PC-3 (cell line): Measurements from ENCODE around the gene PHKA1. TPM values are rescaled to one million over a fixed set of nuclear protein-coding genes. Genes with fewer than 3 reads are reported as not detected.

Experiments used
- ATAC-seq: fragments of 200-7000 bp; cut with Tn5 transposase; 2 replicates; pipeline ENCODE4 v1.9.1; 2020; ENCODE audit warnings: mild to moderate bottlenecking, moderate library complexity
- BruUV-seq: library from RNA; stranded (reverse); fragments of 400-500 nt; replicated peaks from 2 replicates; lab custom pipeline; 2021; lab: Mats Ljungman, UMichigan
- CTCF ChIA-PET: fragments of 300-600 bp; sonication (Branson Sonifier 250); formaldehyde crosslinking; loops from one replicate; lab custom pipeline; 2022; ENCODE audit warnings: antibody characterized with exemption; lab: Charles Lee
- POLR2A ChIA-PET: fragments of 300-600 bp; sonication (Branson Sonifier 250); formaldehyde crosslinking; loops from one replicate; lab custom pipeline; 2022; ENCODE audit warnings: antibody characterized with exemption; ENCODE audit not compliant: unreplicated experiment; lab: Charles Lee
- DNase-seq: peaks from one replicate; pipeline ENCODE4 v3.0.0-alpha.2; 2015
- H2AFZ ChIP-seq: fragments of 300-600 bp; sonication (generic); 2 replicates; pipeline ENCODE4 v1.6.0; 2016; ENCODE audit warnings: antibody characterized with exemption, low read length
- H3F3A ChIP-seq: fragments of 300-600 bp; sonication (generic); one replicate; pipeline ENCODE4 v1.6.0; 2017; ENCODE audit warnings: antibody characterized with exemption, low read length, control low read depth, mild to moderate bottlenecking; ENCODE audit not compliant: unreplicated experiment
- H3K27ac ChIP-seq: fragments of 300-600 bp; sonication (generic); 2 replicates; pipeline ENCODE4 v1.5.1; 2016; ENCODE audit warnings: mild to moderate bottlenecking, low read length
- H3K27me3 ChIP-seq: fragments of 300-600 bp; sonication (generic); 2 replicates; pipeline ENCODE4 v1.6.1; 2016; ENCODE audit warnings: low read length, mixed read lengths
- H3K36me3 ChIP-seq: fragments of 300-600 bp; sonication (generic); 2 replicates; pipeline ENCODE4 v1.6.1; 2016; ENCODE audit warnings: low read depth, mixed run types, low read length, mixed read lengths
- H3K4me1 ChIP-seq: fragments of 300-600 bp; sonication (generic); 2 replicates; pipeline ENCODE4 v1.5.1; 2016; ENCODE audit warnings: low read length; ENCODE audit not compliant: insufficient read depth
- H3K4me2 ChIP-seq: fragments of 300-600 bp; sonication (generic); 2 replicates; pipeline ENCODE4 v1.6.0; 2016; ENCODE audit warnings: low read length
- H3K4me3 ChIP-seq: fragments of 300-600 bp; sonication (generic); 2 replicates; pipeline ENCODE4 v1.5.1; 2016; ENCODE audit warnings: mild to moderate bottlenecking, low read length, mixed read lengths
- H3K79me2 ChIP-seq: fragments of 300-600 bp; sonication (generic); 2 replicates; pipeline ENCODE4 v1.6.1; 2017; ENCODE audit warnings: low read length, mixed read lengths
- H3K9ac ChIP-seq: fragments of 300-600 bp; sonication (generic); 2 replicates; pipeline ENCODE4 v1.6.0; 2016; ENCODE audit warnings: mild to moderate bottlenecking, low read length
- H3K9me2 ChIP-seq: fragments of 300-600 bp; sonication (generic); replicated peaks from 2 replicates; pipeline ENCODE4 v1.6.1; 2016; ENCODE audit warnings: mixed run types, low read length, mixed read lengths
- H3K9me3 ChIP-seq: fragments of 300-600 bp; sonication (generic); 2 replicates; pipeline ENCODE4 v1.6.1; 2016; ENCODE audit warnings: low read length, mixed read lengths
- H4K20me1 ChIP-seq: fragments of 300-600 bp; sonication (generic); 2 replicates; pipeline ENCODE4 v1.6.1; 2016; ENCODE audit warnings: low read length, mixed read lengths
- EZH2 ChIP-seq: fragments of 300-600 bp; sonication (generic); IDR thresholded peaks from one replicate; pipeline ENCODE4 v1.6.1; 2017; ENCODE audit warnings: antibody characterized with exemption, mild to moderate bottlenecking, low read length; ENCODE audit not compliant: unreplicated experiment
- EZH2phosphoT487 ChIP-seq: fragments of 300-600 bp; sonication (generic); IDR thresholded peaks from 2 replicates; pipeline ENCODE4 v1.6.1; 2018; ENCODE audit warnings: mild to moderate bottlenecking, antibody characterized with exemption, low read length, borderline replicate concordance
- intact Hi-C: fragments of 100-400 bp; cut with micrococcal nuclease; formaldehyde crosslinking; loops from 2 replicates; pipeline ENCODE4 v1.9.0; 2023
- total RNA-seq: library from RNA; depleted of rRNA; stranded (reverse); fragments of >200 nt; gene quantifications from 2 replicates; pipeline ENCODE4 v1.2.3, GENCODE V29; 2014
- TF ChIP-seq, protein P1 (sequence below): fragments of 300-600 bp; sonication (generic); conservative IDR thresholded peaks from 2 replicates; pipeline ENCODE4 v1.5.1; 2017; ENCODE audit warnings: antibody characterized with exemption, low read depth, mild to moderate bottlenecking, low read length

The PHKA1 gene
- total RNA-seq, 1 experiment from 2014 or later: 28.5 TPM

DNA sequence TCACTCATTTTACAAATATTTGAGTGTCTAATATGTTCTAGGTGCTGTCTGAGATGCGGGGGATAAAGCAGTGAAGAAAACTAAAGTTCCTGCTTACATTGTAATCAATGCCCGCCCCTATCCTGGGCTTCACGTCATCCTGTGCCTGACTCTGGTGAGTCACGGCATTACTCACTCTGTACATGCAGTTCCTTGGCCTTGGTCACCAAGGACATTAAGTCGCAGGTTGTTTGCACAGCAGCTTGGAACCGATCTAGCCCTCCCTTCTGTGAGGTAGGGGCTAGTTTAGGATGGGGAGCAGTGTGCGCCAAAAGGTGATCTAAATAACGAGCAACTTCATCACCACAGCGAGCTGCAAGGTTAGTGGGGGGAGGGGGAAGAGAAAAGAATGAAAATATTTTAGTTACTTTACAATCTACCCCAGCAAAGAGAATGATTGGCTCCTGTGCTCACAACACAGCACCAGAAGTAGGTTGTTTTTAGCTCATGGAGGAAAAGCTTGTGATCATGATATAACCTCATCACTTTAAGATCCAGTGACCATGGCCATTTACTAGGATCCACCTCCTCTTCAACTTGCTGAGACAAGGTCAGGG, 93.5 kb downstream of the PHKA1 start:
- H3K9me2 ChIP-seq: no peaks in the 10 kb centered on the region
- peak overlapping the region; percentile 54 for H3K4me3 ChIP-seq
- CTCF ChIA-PET: no interaction called here
- BruUV-seq: no TSS peak
- TF ChIP-seq EZH2phosphoT487: no peak
- TF ChIP-seq EZH2: no peak
- TF ChIP-seq, protein P1, sequence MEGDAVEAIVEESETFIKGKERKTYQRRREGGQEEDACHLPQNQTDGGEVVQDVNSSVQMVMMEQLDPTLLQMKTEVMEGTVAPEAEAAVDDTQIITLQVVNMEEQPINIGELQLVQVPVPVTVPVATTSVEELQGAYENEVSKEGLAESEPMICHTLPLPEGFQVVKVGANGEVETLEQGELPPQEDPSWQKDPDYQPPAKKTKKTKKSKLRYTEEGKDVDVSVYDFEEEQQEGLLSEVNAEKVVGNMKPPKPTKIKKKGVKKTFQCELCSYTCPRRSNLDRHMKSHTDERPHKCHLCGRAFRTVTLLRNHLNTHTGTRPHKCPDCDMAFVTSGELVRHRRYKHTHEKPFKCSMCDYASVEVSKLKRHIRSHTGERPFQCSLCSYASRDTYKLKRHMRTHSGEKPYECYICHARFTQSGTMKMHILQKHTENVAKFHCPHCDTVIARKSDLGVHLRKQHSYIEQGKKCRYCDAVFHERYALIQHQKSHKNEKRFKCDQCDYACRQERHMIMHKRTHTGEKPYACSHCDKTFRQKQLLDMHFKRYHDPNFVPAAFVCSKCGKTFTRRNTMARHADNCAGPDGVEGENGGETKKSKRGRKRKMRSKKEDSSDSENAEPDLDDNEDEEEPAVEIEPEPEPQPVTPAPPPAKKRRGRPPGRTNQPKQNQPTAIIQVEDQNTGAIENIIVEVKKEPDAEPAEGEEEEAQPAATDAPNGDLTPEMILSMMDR: no peak
- no peak overlapping the region for H2AFZ ChIP-seq
- H3K9me3 ChIP-seq: no peaks in the 10 kb centered on the region
- peak overlapping the region; percentile 96 for H3K9ac ChIP-seq
- no peaks in the 10 kb centered on the region for H3K27me3 ChIP-seq
- intact Hi-C loops: loop anchor here (2.0 to 5.0 kb wide), 3 partner anchors 48 to 438 kb away; partner anchors contain the start of genes HDAC8, PHKA1 and PIN4
- no peaks in the 10 kb centered on the region for H3K79me2 ChIP-seq
- peaks cover 40% of the 10 kb centered on the region for H3K36me3 ChIP-seq
- H4K20me1 ChIP-seq: no peaks in the 10 kb centered on the region
- POLR2A ChIA-PET: interaction anchor here (2.9 kb wide), 1 partner anchor 94 kb away, joined by 32 read pairs; the partner anchor contains the start of gene PHKA1
- H3K27ac ChIP-seq: peak overlapping the region; percentile 100
- H3F3A ChIP-seq: peaks cover 18% of the 10 kb centered on the region
- peak; percentile 78 for ATAC-seq
- DNase-seq: peak; percentile 96
- H3K4me1 ChIP-seq: peaks cover 54% of the 10 kb centered on the region
- peak overlapping the region; percentile 84 for H3K4me2 ChIP-seq

DNA sequence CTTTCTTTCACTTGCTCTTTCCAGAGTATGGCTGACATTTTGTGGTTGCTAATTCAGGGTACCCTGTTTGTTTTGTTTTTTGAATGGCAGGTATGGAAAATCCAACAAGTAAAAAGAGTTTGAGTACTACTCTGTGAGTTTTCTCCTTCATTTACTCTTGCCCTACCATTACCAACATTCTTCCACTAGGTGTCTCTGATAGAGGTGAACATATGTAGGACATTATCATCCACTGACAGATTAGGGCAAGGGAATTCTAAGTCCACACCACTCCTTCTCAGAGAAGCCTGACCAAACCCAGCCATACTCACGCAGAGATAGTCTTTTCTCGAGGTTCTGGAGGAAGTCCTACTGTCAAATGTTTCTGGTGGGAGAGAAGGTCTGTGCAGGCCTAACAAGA, 104.8 kb downstream of the PHKA1 start:
- H2AFZ ChIP-seq: no peak overlapping the region
- BruUV-seq: no TSS peak

More for the DNA sequence above, 104.8 kb downstream of the PHKA1 start:
- intact Hi-C loops: no loop called here
- no peaks in the 10 kb centered on the region for H3K9me2 ChIP-seq
- CTCF ChIA-PET: no interaction called here
- no peaks in the 10 kb centered on the region for H3F3A ChIP-seq
- peaks cover 7% of the 10 kb centered on the region for H3K36me3 ChIP-seq
- ATAC-seq (peak; percentile 84), DNase-seq (peak; percentile 46)
- H3K4me3 ChIP-seq: no peak overlapping the region
- TF ChIP-seq EZH2 (no peak), EZH2phosphoT487 (no peak)
- TF ChIP-seq, protein P1: peak; percentile 58
- H3K79me2 ChIP-seq: no peaks in the 10 kb centered on the region
- H3K9ac ChIP-seq: no peak overlapping the region
- H3K9me3 ChIP-seq: no peaks in the 10 kb centered on the region
- H3K4me2 ChIP-seq: no peak overlapping the region
- H3K4me1 ChIP-seq: no peaks in the 10 kb centered on the region
- peak overlapping the region; percentile 26; the same call in 1 of the 2 replicates for H3K27ac ChIP-seq
- no peaks in the 10 kb centered on the region for H3K27me3 ChIP-seq
- POLR2A ChIA-PET: no interaction called here
- H4K20me1 ChIP-seq: no peaks in the 10 kb centered on the region
